ENCODE measurements around the gene CYP11A1.
"Not testable (repeated sequence)": the region's sequence is repeated elsewhere in the genome, so short reads cannot be mapped to it uniquely, and the experiment has no call there.

- TF ChIP-seq POLR2A, CTCF (IDR thresholded peaks at IDR 0.05): not testable (repeated sequence)
Measured at GRCh38 chr15:74360855-74361254, 6.6 kb downstream of the CYP11A1 start.

All from testis (tissue), 2 donors.